PC-9 (cell line): ENCODE results near the gene EPG5.

Source experiments
- CTCF ChIP-seq: fragments of 200-600 bp; sonication (generic); conservative IDR thresholded peaks from 2 replicates; pipeline ENCODE4 v1.6.1; 2017; ENCODE audit warnings: mixed run types, antibody characterized with exemption, mild to moderate bottlenecking, moderate library complexity
- EZH2 ChIP-seq: fragments of 200-600 bp; sonication (generic); IDR thresholded peaks from 2 replicates; pipeline ENCODE4 v1.8.0; 2017; ENCODE audit warnings: antibody characterized with exemption, low read depth

GRCh38 chr18:45957100-45957499, 10.0 kb downstream of the EPG5 start:
- TF ChIP-seq CTCF (no peak), EZH2 (no peak)
